Gastrocnemius medialis (tissue), 4 donors: ENCODE measurements around the gene MAP2K5. TPM values are rescaled to one million over a fixed set of nuclear protein-coding genes. Genes with fewer than 3 reads are reported as not detected.

Experiments used
- ATAC-seq, 2 donors: fragments of 150-250 bp; one replicate each; pipeline ENCODE4 v1.9.1; 2016
- DNase-seq, 2 donors: peaks; one replicate each; pipeline ENCODE4 v3.0.0-alpha.2; 2019
- H3K27ac ChIP-seq, 4 donors: fragments of 200-600 bp; sonication (generic); 1 replicate in 1 of 4; 2 replicates in 3 of 4; pipeline ENCODE4 v1.5.1; 2016 to 2018; ENCODE audit warnings: mild to moderate bottlenecking in 2 of 4, moderate library complexity in 1 of 4
- H3K27me3 ChIP-seq, 3 donors: fragments of 200-600 bp; sonication (generic) in 2 of 3; 1 replicate in 1 of 3; 2 replicates in 2 of 3; pipeline versions ENCODE4 v1.5.1 to v1.6.0; 2016 to 2019; ENCODE audit warnings: mild to moderate bottlenecking in 1 of 3, moderate library complexity in 1 of 3
- H3K36me3 ChIP-seq, 2 donors: fragments of 200-600 bp; sonication (generic) in 1 of 2; one replicate each; pipeline ENCODE4 v1.5.1; 2017 to 2018
- H3K4me1 ChIP-seq, 2 donors: fragments of 200-600 bp; sonication (generic) in 1 of 2; one replicate each; pipeline ENCODE4 v1.5.1; 2016 to 2017; ENCODE audit warnings: mild to moderate bottlenecking in 2 of 2
- H3K4me3 ChIP-seq, 4 donors: fragments of 200-600 bp; sonication (generic) in 3 of 4; 1 replicate in 1 of 4; 2 replicates in 3 of 4; pipeline ENCODE4 v1.5.1; 2016 to 2019; ENCODE audit warnings: mild to moderate bottlenecking in 2 of 4
- H3K9me3 ChIP-seq, 3 donors: fragments of 200-600 bp; sonication (generic) in 2 of 3; 1 replicate in 1 of 3; 2 replicates in 2 of 3; pipeline ENCODE4 v1.5.1; 2016 to 2019
- CTCF ChIP-seq, 5 experiments: fragments of 450-650 bp in 3 of 5; fragments of 200-600 bp in 2 of 5; sonication (generic) in 2 of 5; IDR thresholded peaks in 4 of 5; conservative IDR thresholded peaks in 1 of 5; 1 replicate in 4 of 5; 2 replicates in 1 of 5; pipeline ENCODE4 v1.5.1; 2016 to 2019; ENCODE audit warnings: antibody characterized with exemption in 5 of 5, mild to moderate bottlenecking in 3 of 5, moderate library complexity in 3 of 5
- POLR2A ChIP-seq, 2 donors: fragments of 450-650 bp; IDR thresholded peaks; one replicate each; pipeline ENCODE4 v1.6.1; 2017; ENCODE audit warnings: antibody characterized with exemption in 2 of 2, mild to moderate bottlenecking in 2 of 2, moderate library complexity in 2 of 2
- in situ Hi-C, 4 donors: fragments of 200-750 bp; cut with MboI; loops; one replicate each; pipeline versions ENCODE4 v1.15.0 to v1.8.0; 2017; ENCODE audit warnings: low sequenced_read_pairs in 4 of 4
- intact Hi-C: fragments of 100-400 bp; cut with DNase I; formaldehyde crosslinking; loops from one replicate; pipeline ENCODE4 v1.15.1; 2023; ENCODE audit warnings: low total_unique reads
- total RNA-seq, 4 donors: library from RNA; depleted of rRNA; stranded (reverse); fragments of >200 nt; gene quantifications; one replicate each; pipeline versions ENCODE4 v1.1.0 to v1.2.3, GENCODE V29; 2016

The MAP2K5 gene
- total RNA-seq, 4 donors from 2014 or later: 5.9 to 6.8 (median 6.4) TPM

- no peak for TF ChIP-seq POLR2A (IDR thresholded peaks at IDR 0.05)
- TF ChIP-seq CTCF (IDR thresholded peaks at IDR 0.05 in 4 of 5, conservative IDR thresholded peaks at IDR 0.05 in 1 of 5): no peak
- peaks cover 0 to 8% of the 10 kb centered on the region in 2 donors for H3K36me3 ChIP-seq
- ATAC-seq: no peak
- intact Hi-C loops: no loop called here
- no peak for DNase-seq
- no peak overlapping the region for H3K27ac ChIP-seq
- H3K4me1 ChIP-seq: no peaks in the 10 kb centered on the region
- in situ Hi-C loops: no loop called here
- no peak overlapping the region for H3K4me3 ChIP-seq
- H3K9me3 ChIP-seq: no peaks in the 10 kb centered on the region
- no peaks in the 10 kb centered on the region for H3K27me3 ChIP-seq
These were observed 236.6 kb downstream of the MAP2K5 start for GRCh38 chr15:67778968-67779548.

- ATAC-seq: no peak
- peaks cover 0 to 8% of the 10 kb centered on the region in 2 donors for H3K36me3 ChIP-seq
- H3K4me3 ChIP-seq: no peak overlapping the region
- H3K4me1 ChIP-seq: no peaks in the 10 kb centered on the region
- TF ChIP-seq CTCF (IDR thresholded peaks at IDR 0.05 in 4 of 5, conservative IDR thresholded peaks at IDR 0.05 in 1 of 5) (no peak), POLR2A (IDR thresholded peaks at IDR 0.05) (no peak)
- in situ Hi-C loops (no loop called here), intact Hi-C loops (no loop called here)
- no peaks in the 10 kb centered on the region for H3K27me3 ChIP-seq
- no peaks in the 10 kb centered on the region for H3K9me3 ChIP-seq
- DNase-seq: no peak
- H3K27ac ChIP-seq: no peak overlapping the region
These were observed 237.1 kb downstream of the MAP2K5 start for GRCh38 chr15:67779549-67780111.

GRCh38 chr15:67781061-67781460 is 238.6 kb downstream of the MAP2K5 start:
- no peak for ATAC-seq
- Histone ChIP-seq H3K27me3 (no peaks in the 10 kb centered on the region), H3K4me1 (no peaks in the 10 kb centered on the region), H3K36me3 (peaks cover 0 to 8% of the 10 kb centered on the region in 2 donors), H3K27ac (no peak overlapping the region), H3K9me3 (no peaks in the 10 kb centered on the region), H3K4me3 (no peak overlapping the region)
- TF ChIP-seq CTCF (IDR thresholded peaks at IDR 0.05 in 4 of 5, conservative IDR thresholded peaks at IDR 0.05 in 1 of 5): no peak
- no peak for TF ChIP-seq POLR2A (IDR thresholded peaks at IDR 0.05)
- DNase-seq: no peak
- intact Hi-C loops (no loop called here), in situ Hi-C loops (no loop called here)

- Histone ChIP-seq H3K27ac (no peak overlapping the region), H3K4me3 (no peak overlapping the region), H3K4me1 (no peaks in the 10 kb centered on the region), H3K27me3 (no peaks in the 10 kb centered on the region), H3K9me3 (no peaks in the 10 kb centered on the region), H3K36me3 (peaks cover 0 to 8% of the 10 kb centered on the region in 2 donors)
- DNase-seq (no peak), ATAC-seq (no peak)
- intact Hi-C loops: no loop called here
- in situ Hi-C loops: no loop called here
- no peak for TF ChIP-seq POLR2A (IDR thresholded peaks at IDR 0.05)
- no peak for TF ChIP-seq CTCF (IDR thresholded peaks at IDR 0.05 in 4 of 5, conservative IDR thresholded peaks at IDR 0.05 in 1 of 5)
These were observed 239.6 kb downstream of the MAP2K5 start for GRCh38 chr15:67781907-67782690.
